HEK293 (cell line): Measurements from ENCODE around the gene PHF23.
A peak's percentile ranks its signal among the peaks of the same experiment; 100 is the strongest.

Experiments
- CTCF ChIA-PET: fragments of 350-600 bp; formaldehyde crosslinking; extraction: SDS; loops from one replicate; lab custom pipeline; 2021; ENCODE audit warnings: antibody characterized with exemption; lab: Yijun Ruan, JAX
- POLR2A ChIA-PET: fragments of 300-600 bp; formaldehyde crosslinking; extraction: SDS; loops from one replicate; lab custom pipeline; 2020; ENCODE audit warnings: antibody characterized with exemption, inconsistent platforms; lab: Yijun Ruan, JAX
- H3K27ac ChIP-seq: fragments of 200-500 bp; sonication (Bioruptor generic); 2 replicates; pipeline ENCODE4 v1.5.1; 2014; ENCODE audit warnings: low read depth, low read length, control low read depth, inconsistent platforms; ENCODE audit errors: extremely low read depth
- H3K36me3 ChIP-seq, 2 experiments: fragments of 200-500 bp in 1 of 2; sonication (Bioruptor generic) in 1 of 2; 1 replicate in 1 of 2; 2 replicates in 1 of 2; pipeline ENCODE4 v1.5.1; 2014 to 2017; ENCODE audit warnings: inconsistent platforms in 2 of 2, low read length in 2 of 2; ENCODE audit not compliant: control insufficient read depth in 2 of 2, insufficient read depth in 1 of 2
- H3K4me1 ChIP-seq: fragments of 200-500 bp; sonication (Bioruptor generic); 2 replicates; pipeline ENCODE4 v1.5.1; 2014; ENCODE audit warnings: mild to moderate bottlenecking, low read length, inconsistent platforms; ENCODE audit not compliant: control insufficient read depth, insufficient read depth
- H3K4me3 ChIP-seq: 2 replicates; pipeline ENCODE4 v1.5.1; 2011; ENCODE audit warnings: low read depth, mild to moderate bottlenecking, control low read depth, low read length, moderate library complexity
- H3K9me3 ChIP-seq: fragments of 200-500 bp; sonication (Bioruptor generic); 2 replicates; pipeline ENCODE4 v1.5.1; 2014; ENCODE audit warnings: low read depth, low read length, inconsistent platforms; ENCODE audit not compliant: control insufficient read depth, insufficient read depth
- KLF16 ChIP-seq: fragments of 450-650 bp; formaldehyde crosslinking; IDR thresholded peaks from 2 replicates; pipeline ENCODE4 v1.5.1; 2017; ENCODE audit warnings: missing biosample characterization, missing genetic modification characterization
- KLF9 ChIP-seq: fragments of 450-650 bp; formaldehyde crosslinking; IDR thresholded peaks from 2 replicates; pipeline ENCODE4 v1.5.1; 2016; ENCODE audit warnings: missing biosample characterization, missing genetic modification characterization, low read depth
- SCRT1 ChIP-seq: fragments of 450-650 bp; formaldehyde crosslinking; IDR thresholded peaks from 2 replicates; pipeline ENCODE4 v1.5.1; 2016; ENCODE audit warnings: missing biosample characterization, missing genetic modification characterization, borderline replicate concordance
- SCRT2 ChIP-seq: fragments of 450-650 bp; formaldehyde crosslinking; IDR thresholded peaks from 2 replicates; pipeline ENCODE4 v1.5.1; 2016; ENCODE audit warnings: missing biosample characterization, missing genetic modification characterization
- ZBTB48 ChIP-seq: fragments of 450-650 bp; formaldehyde crosslinking; IDR thresholded peaks from 2 replicates; pipeline ENCODE4 v1.5.1; 2016; ENCODE audit warnings: missing biosample characterization, missing genetic modification characterization
- ZBTB8A ChIP-seq: fragments of 450-650 bp; formaldehyde crosslinking; IDR thresholded peaks from 2 replicates; pipeline ENCODE4 v1.5.1; 2016; ENCODE audit warnings: missing biosample characterization, missing genetic modification characterization
- ZNF394 ChIP-seq: fragments of 450-650 bp; formaldehyde crosslinking; IDR thresholded peaks from 2 replicates; pipeline ENCODE4 v1.5.1; 2016; ENCODE audit warnings: missing biosample characterization, missing genetic modification characterization, mild to moderate bottlenecking, moderate library complexity, borderline replicate concordance
- ZNF433 ChIP-seq: fragments of 450-650 bp; formaldehyde crosslinking; IDR thresholded peaks from 2 replicates; pipeline ENCODE4 v1.5.1; 2016; ENCODE audit warnings: missing biosample characterization, missing genetic modification characterization, low read depth
- ZNF510 ChIP-seq: fragments of 450-650 bp; formaldehyde crosslinking; IDR thresholded peaks from 2 replicates; pipeline ENCODE4 v1.5.1; 2018; ENCODE audit warnings: mild to moderate bottlenecking, missing genetic modification characterization, missing biosample characterization; ENCODE audit not compliant: insufficient replicate concordance
- ZNF623 ChIP-seq: fragments of 450-650 bp; formaldehyde crosslinking; IDR thresholded peaks from 2 replicates; pipeline ENCODE4 v1.5.1; 2016; ENCODE audit warnings: missing biosample characterization, missing genetic modification characterization
- ZNF777 ChIP-seq: fragments of 450-650 bp; formaldehyde crosslinking; IDR thresholded peaks from 2 replicates; pipeline ENCODE4 v1.5.1; 2017; ENCODE audit warnings: missing biosample characterization, missing genetic modification characterization, borderline replicate concordance
- TF ChIP-seq, protein P1 (sequence below): fragments of 450-650 bp; formaldehyde crosslinking; optimal IDR thresholded peaks from 2 replicates; pipeline ENCODE3; 2016; ENCODE audit warnings: missing biosample characterization, mild to moderate bottlenecking, missing genetic modification characterization
- TF ChIP-seq, protein P2 (sequence below): fragments of 450-650 bp; formaldehyde crosslinking; IDR thresholded peaks from 2 replicates; pipeline ENCODE4 v1.5.1; 2016; ENCODE audit warnings: missing biosample characterization, missing genetic modification characterization
- TF ChIP-seq, protein P3 (sequence below): fragments of 450-650 bp; formaldehyde crosslinking; IDR thresholded peaks from 2 replicates; pipeline ENCODE4 v1.5.1; 2016; ENCODE audit warnings: missing biosample characterization, missing genetic modification characterization
- TF ChIP-seq, protein P4 (sequence below): fragments of 450-650 bp; formaldehyde crosslinking; IDR thresholded peaks from 2 replicates; pipeline ENCODE4 v1.5.1; 2016; ENCODE audit warnings: missing biosample characterization, missing genetic modification characterization, borderline replicate concordance

Gene PHF23

DNA sequence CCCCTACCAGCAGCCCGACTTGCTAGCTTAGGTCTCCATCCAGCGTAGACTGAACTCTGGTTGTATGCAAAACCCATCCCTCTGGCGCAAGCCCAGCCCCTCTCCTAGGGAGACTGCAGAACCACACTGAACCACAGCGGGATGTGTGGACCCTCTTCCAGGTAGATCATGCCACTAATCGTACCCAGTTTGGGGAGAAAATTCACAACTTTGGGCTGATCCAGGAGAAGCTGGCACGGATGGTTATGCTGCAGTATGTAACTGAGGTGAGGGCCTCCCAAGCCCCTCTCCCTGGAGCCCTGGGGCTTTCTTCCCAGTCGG is 16.3 kb downstream of the PHF23 start:
- Histone ChIP-seq H3K27ac (0 out of 2 replicates have a peak overlapping the region, but pooled peaks have one; percentile 49), H3K9me3 (no peaks in the 10 kb centered on the region), H3K4me1 (no peaks in the 10 kb centered on the region), H3K4me3 (no peak overlapping the region), H3K36me3 (peaks cover 20 to 70% of the 10 kb centered on the region in 2 experiments; a peak in 2 of 3 replicates)
- TF ChIP-seq, protein P1, sequence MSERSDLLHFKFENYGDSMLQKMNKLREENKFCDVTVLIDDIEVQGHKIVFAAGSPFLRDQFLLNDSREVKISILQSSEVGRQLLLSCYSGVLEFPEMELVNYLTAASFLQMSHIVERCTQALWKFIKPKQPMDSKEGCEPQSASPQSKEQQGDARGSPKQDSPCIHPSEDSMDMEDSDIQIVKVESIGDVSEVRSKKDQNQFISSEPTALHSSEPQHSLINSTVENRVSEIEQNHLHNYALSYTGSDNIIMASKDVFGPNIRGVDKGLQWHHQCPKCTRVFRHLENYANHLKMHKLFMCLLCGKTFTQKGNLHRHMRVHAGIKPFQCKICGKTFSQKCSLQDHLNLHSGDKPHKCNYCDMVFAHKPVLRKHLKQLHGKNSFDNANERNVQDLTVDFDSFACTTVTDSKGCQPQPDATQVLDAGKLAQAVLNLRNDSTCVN (tag by site-specific recombination), result no peak
- peak; percentile 81; the same call in 1 of the 2 replicates for TF ChIP-seq ZNF394 (tag by site-specific recombination)
- ChIA-PET CTCF (interaction anchor here (1.3 kb wide), 1 partner anchor 9 kb away, joined by 7 read pairs; no protein-coding TSS in a partner anchor), POLR2A (interaction anchor here (1.0 to 9.8 kb wide), 5 partner anchors 9 to 106 kb away, joined by 3 to 284 read pairs (median 10); partner anchors contain the start of genes DVL2, GABARAP, GPS2 and NEURL4)

DNA sequence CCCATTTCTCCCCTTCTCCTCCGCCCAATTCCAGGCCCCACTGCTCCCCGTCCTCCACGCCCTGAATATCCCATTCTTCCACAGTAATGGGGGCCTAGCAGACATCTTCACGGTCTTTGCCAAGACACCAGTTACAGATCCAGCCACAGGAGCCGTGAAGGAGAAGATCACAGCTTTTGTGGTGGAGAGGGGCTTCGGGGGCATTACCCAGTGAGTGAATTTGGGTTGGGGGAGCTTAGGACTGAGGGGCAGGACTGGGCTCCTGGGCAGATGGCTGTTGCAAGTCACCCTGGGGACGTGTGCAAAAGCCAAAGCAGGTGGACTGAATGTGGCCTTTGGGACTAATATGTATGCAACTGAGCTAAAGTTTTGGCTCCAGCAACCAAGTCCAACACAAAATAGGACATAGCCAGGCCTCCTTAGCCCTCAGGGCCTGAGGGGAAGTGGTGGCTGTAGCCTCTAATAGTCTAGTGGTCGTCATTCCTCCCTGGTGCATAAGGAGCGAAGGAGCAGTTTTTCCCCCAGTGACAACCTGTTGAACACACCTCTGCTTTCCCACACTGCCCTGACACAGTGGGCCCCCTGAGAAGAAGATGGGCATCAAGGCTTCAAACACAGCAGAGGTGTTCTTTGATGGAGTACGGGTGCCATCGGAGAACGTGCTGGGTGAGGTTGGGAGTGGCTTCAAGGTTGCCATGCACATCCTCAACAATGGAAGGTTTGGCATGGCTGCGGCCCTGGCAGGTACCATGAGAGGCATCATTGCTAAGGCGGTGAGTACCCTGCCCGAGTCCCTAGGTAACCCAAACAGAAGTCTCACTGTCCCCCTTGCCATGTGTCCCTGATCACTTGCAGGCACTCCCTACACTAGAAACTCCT is 16.9 kb downstream of the PHF23 start:
- Histone ChIP-seq H3K27ac (peak overlapping the region; percentile 49; the same call in 1 of the 2 replicates), H3K9me3 (no peaks in the 10 kb centered on the region), H3K4me3 (no peak overlapping the region), H3K4me1 (peaks cover 3% of the 10 kb centered on the region; the same call in 1 of the 2 replicates), H3K36me3 (peaks cover 20 to 64% of the 10 kb centered on the region in 2 experiments; a peak in 2 of 3 replicates)
- ChIA-PET CTCF (interaction anchor here (0.6 to 4.2 kb wide), 5 partner anchors 8 to 581 kb away, joined by 3 to 34 read pairs (median 7); no protein-coding TSS in a partner anchor), POLR2A (interaction anchor here (0.7 to 9.8 kb wide), 10 partner anchors 8 to 213 kb away, joined by 3 to 284 read pairs (median 12); partner anchors contain the start of genes CTDNEP1, DVL2, ELP5 and GABARAP)
- TF ChIP-seq ZNF510 (no peak), ZNF777 (no peak), ZBTB8A (tag by site-specific recombination) (no peak), SCRT1 (peak; percentile 97), ZNF433 (tag by site-specific recombination) (no peak), KLF16 (tag by site-specific recombination) (no peak), KLF9 (tag by site-specific recombination) (no peak), ZNF623 (tag by site-specific recombination) (no peak), SCRT2 (tag by site-specific recombination) (peak; percentile 98), ZBTB48 (no peak)
- TF ChIP-seq, protein P2, sequence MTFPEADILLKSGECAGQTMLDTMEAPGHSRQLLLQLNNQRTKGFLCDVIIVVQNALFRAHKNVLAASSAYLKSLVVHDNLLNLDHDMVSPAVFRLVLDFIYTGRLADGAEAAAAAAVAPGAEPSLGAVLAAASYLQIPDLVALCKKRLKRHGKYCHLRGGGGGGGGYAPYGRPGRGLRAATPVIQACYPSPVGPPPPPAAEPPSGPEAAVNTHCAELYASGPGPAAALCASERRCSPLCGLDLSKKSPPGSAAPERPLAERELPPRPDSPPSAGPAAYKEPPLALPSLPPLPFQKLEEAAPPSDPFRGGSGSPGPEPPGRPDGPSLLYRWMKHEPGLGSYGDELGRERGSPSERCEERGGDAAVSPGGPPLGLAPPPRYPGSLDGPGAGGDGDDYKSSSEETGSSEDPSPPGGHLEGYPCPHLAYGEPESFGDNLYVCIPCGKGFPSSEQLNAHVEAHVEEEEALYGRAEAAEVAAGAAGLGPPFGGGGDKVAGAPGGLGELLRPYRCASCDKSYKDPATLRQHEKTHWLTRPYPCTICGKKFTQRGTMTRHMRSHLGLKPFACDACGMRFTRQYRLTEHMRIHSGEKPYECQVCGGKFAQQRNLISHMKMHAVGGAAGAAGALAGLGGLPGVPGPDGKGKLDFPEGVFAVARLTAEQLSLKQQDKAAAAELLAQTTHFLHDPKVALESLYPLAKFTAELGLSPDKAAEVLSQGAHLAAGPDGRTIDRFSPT (tag by site-specific recombination), result peak; percentile 40; the same call in 1 of the 2 replicates
- TF ChIP-seq, protein P3, sequence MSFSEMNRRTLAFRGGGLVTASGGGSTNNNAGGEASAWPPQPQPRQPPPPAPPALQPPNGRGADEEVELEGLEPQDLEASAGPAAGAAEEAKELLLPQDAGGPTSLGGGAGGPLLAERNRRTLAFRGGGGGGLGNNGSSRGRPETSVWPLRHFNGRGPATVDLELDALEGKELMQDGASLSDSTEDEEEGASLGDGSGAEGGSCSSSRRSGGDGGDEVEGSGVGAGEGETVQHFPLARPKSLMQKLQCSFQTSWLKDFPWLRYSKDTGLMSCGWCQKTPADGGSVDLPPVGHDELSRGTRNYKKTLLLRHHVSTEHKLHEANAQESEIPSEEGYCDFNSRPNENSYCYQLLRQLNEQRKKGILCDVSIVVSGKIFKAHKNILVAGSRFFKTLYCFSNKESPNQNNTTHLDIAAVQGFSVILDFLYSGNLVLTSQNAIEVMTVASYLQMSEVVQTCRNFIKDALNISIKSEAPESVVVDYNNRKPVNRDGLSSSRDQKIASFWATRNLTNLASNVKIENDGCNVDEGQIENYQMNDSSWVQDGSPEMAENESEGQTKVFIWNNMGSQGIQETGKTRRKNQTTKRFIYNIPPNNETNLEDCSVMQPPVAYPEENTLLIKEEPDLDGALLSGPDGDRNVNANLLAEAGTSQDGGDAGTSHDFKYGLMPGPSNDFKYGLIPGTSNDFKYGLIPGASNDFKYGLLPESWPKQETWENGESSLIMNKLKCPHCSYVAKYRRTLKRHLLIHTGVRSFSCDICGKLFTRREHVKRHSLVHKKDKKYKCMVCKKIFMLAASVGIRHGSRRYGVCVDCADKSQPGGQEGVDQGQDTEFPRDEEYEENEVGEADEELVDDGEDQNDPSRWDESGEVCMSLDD (tag by site-specific recombination), result 0 out of 2 replicates have a peak, but pooled peaks have one; percentile 18
- TF ChIP-seq, protein P4, sequence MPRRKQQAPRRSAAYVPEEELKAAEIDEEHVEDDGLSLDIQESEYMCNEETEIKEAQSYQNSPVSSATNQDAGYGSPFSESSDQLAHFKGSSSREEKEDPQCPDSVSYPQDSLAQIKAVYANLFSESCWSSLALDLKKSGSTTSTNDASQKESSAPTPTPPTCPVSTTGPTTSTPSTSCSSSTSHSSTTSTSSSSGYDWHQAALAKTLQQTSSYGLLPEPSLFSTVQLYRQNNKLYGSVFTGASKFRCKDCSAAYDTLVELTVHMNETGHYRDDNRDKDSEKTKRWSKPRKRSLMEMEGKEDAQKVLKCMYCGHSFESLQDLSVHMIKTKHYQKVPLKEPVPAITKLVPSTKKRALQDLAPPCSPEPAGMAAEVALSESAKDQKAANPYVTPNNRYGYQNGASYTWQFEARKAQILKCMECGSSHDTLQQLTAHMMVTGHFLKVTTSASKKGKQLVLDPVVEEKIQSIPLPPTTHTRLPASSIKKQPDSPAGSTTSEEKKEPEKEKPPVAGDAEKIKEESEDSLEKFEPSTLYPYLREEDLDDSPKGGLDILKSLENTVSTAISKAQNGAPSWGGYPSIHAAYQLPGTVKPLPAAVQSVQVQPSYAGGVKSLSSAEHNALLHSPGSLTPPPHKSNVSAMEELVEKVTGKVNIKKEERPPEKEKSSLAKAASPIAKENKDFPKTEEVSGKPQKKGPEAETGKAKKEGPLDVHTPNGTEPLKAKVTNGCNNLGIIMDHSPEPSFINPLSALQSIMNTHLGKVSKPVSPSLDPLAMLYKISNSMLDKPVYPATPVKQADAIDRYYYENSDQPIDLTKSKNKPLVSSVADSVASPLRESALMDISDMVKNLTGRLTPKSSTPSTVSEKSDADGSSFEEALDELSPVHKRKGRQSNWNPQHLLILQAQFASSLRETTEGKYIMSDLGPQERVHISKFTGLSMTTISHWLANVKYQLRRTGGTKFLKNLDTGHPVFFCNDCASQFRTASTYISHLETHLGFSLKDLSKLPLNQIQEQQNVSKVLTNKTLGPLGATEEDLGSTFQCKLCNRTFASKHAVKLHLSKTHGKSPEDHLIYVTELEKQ (tag by site-specific recombination), result no peak
